Naive thymus-derived CD8-positive, alpha-beta T cell (primary cell): ENCODE measurements around the gene NFASC. TPM values are rescaled to one million over a fixed set of nuclear protein-coding genes. Genes with fewer than 3 reads are reported as not detected.

Experiments used
- ATAC-seq, 2 donors: fragments of 150-1000 bp; cut with Tn5 transposase in 1 of 2; sonication (Bioruptor Pico), chemical (Tn5 transposase) in 1 of 2; 1 replicate in 1 of 2; 2 replicates in 1 of 2; pipeline ENCODE4 v1.10.0; 2021; ENCODE audit warnings: mild to moderate bottlenecking in 2 of 2, moderate library complexity in 2 of 2
- POLR2A ChIA-PET: fragments of 350-600 bp; sonication (Branson Sonifier 250); formaldehyde crosslinking; loops from one replicate; lab custom pipeline; 2021; ENCODE audit warnings: antibody characterized with exemption; lab: Charles Lee
- DNase-seq, 10 donors: peaks; one replicate each; pipeline versions ENCODE4 v3.0.0 to v3.0.0-alpha.2; 2020 to 2022
- H3K27ac Mint-ChIP-seq, 10 donors: one replicate each; pipeline ENCODE4 v1.8.0; 2020 to 2022; ENCODE audit warnings: mild to moderate bottlenecking in 10 of 10, mixed read lengths in 10 of 10, moderate library complexity in 4 of 10, inconsistent platforms in 1 of 10
- H3K27me3 Mint-ChIP-seq, 5 donors: one replicate each; pipeline ENCODE4 v1.8.0; 2021 to 2022; ENCODE audit warnings: mixed read lengths in 5 of 5
- H3K36me3 Mint-ChIP-seq, 3 donors: one replicate each; pipeline ENCODE4 v1.8.0; 2020 to 2022; ENCODE audit warnings: mixed read lengths in 3 of 3, mild to moderate bottlenecking in 2 of 3, inconsistent platforms in 1 of 3
- H3K4me1 Mint-ChIP-seq, 4 donors: one replicate each; pipeline ENCODE4 v1.8.0; 2021 to 2022; ENCODE audit warnings: mixed read lengths in 4 of 4
- H3K4me3 Mint-ChIP-seq, 10 donors: one replicate each; pipeline ENCODE4 v1.8.0; 2020 to 2022; ENCODE audit warnings: mild to moderate bottlenecking in 10 of 10, mixed read lengths in 10 of 10, moderate library complexity in 6 of 10, inconsistent platforms in 1 of 10
- H3K9me3 Mint-ChIP-seq, 9 donors: one replicate each; pipeline ENCODE4 v1.8.0; 2020 to 2022; ENCODE audit warnings: mixed read lengths in 9 of 9, mild to moderate bottlenecking in 3 of 9, inconsistent platforms in 1 of 9, moderate library complexity in 1 of 9
- polyA plus RNA-seq, 3 donors: library from polyadenylated mRNA; unstranded; fragments of 300-500 nt; fragmentation: Illumina TruSeq; gene quantifications; one replicate each; pipeline ENCODE4 v1.2.3, GENCODE V29; 2021
- total RNA-seq, 8 experiments: library from RNA in 2 of 8; stranded (reverse) in 2 of 8; gene quantifications; one replicate each; pipeline ENCODE4 v1.2.3 and lab custom pipeline; 2021 to 2026

The NFASC gene
- total and polyA plus RNA-seq, 5 experiments from 2014 or later: not detected

DNA sequence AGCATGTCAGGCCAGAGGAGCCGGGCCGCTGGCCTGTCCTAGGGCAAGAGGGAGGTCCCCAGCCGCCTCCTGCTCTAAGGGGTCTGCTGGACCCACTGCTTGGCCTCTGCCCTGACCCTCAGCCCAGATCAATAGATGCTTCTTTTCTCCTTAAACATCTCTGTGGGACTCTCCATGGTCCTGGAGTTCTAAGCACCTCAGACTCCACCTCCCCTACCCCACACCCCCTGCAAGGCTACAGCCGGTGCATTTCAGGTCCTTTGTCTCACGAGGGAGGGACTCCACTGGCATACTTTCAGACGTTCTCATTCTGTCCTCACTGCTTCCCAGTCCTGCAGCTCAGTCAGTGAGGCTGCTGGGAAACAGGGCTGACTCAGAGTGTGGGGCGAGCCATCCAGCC lies 183.4 kb downstream of the NFASC start:
- Mint-ChIP-seq H3K4me3 (no peak overlapping the region), H3K4me1 (no peaks in the 10 kb centered on the region), H3K36me3 (no peaks in the 10 kb centered on the region), H3K27ac (no peak overlapping the region), H3K9me3 (no peaks in the 10 kb centered on the region), H3K27me3 (peaks cover 0 to 9% (median 1%) of the 10 kb centered on the region in 5 donors)
- POLR2A ChIA-PET: no interaction called here
- ATAC-seq: no peak
- DNase-seq: no peak

DNA sequence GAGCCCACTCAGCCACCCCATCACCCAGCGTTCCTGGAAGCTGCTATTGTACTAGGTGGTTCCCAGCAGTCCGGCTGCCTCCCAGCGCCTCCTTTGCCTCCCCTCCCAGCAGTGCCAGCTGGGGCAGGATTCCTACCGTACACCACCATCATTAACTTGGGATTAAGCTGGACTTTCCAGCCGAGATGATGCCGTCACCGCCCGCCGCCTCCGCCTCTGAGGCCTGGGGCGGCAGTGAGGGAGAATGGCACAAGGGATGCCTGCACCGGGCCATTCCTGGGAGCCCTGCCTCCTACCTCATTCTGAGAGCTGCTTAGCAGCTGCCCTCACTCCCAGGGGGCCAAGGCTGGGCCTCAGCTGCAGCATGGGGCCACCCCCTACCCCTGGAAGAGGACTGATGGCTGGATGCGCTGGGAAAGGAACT lies 185.5 kb downstream of the NFASC start:
- Mint-ChIP-seq H3K27me3 (peaks cover 0 to 8% (median 1%) of the 10 kb centered on the region in 5 donors), H3K27ac (no peak overlapping the region), H3K4me1 (no peaks in the 10 kb centered on the region), H3K36me3 (no peaks in the 10 kb centered on the region), H3K4me3 (no peak overlapping the region), H3K9me3 (no peaks in the 10 kb centered on the region)
- POLR2A ChIA-PET: no interaction called here
- no peak for DNase-seq
- no peak for ATAC-seq

- Mint-ChIP-seq H3K4me3 (no peak overlapping the region), H3K36me3 (no peaks in the 10 kb centered on the region), H3K4me1 (peaks cover 0 to 7% (median 0%) of the 10 kb centered on the region in 4 donors), H3K27me3 (peaks cover 0 to 8% (median 1%) of the 10 kb centered on the region in 5 donors), H3K27ac (no peak overlapping the region), H3K9me3 (no peaks in the 10 kb centered on the region)
- ATAC-seq (no peak), DNase-seq (no peak)
- POLR2A ChIA-PET: no interaction called here
Measured at GRCh38 chr1:205056956-205057568, 186.4 kb downstream of the NFASC start.

GRCh38 chr1:205057808-205058575 lies 187.3 kb downstream of the NFASC start:
- POLR2A ChIA-PET: no interaction called here
- ATAC-seq: no peak
- H3K4me1 Mint-ChIP-seq: peaks cover 0 to 7% (median 0%) of the 10 kb centered on the region in 4 donors

GRCh38 chr1:205058853-205059252 lies 188.2 kb downstream of the NFASC start:
- DNase-seq (no peak), ATAC-seq (no peak)
- Mint-ChIP-seq H3K4me3 (no peak overlapping the region), H3K9me3 (no peaks in the 10 kb centered on the region), H3K36me3 (no peaks in the 10 kb centered on the region), H3K27ac (no peak overlapping the region), H3K4me1 (peaks cover 0 to 7% (median 0%) of the 10 kb centered on the region in 4 donors), H3K27me3 (peaks cover 0 to 8% (median 0%) of the 10 kb centered on the region in 5 donors)
- POLR2A ChIA-PET: no interaction called here

More at GRCh38 chr1:205057808-205058575, 187.3 kb downstream of the NFASC start:
- Mint-ChIP-seq H3K27ac (no peak overlapping the region), H3K9me3 (no peaks in the 10 kb centered on the region), H3K36me3 (no peaks in the 10 kb centered on the region), H3K4me3 (no peak overlapping the region), H3K27me3 (peaks cover 0 to 8% (median 1%) of the 10 kb centered on the region in 5 donors)
- no peak for DNase-seq

- POLR2A ChIA-PET: no interaction called here
- no peak overlapping the region for H3K4me3 Mint-ChIP-seq
- DNase-seq: no peak
- peaks cover 0 to 7% (median 0%) of the 10 kb centered on the region in 4 donors for H3K4me1 Mint-ChIP-seq
- no peak overlapping the region for H3K27ac Mint-ChIP-seq
- peaks cover 0 to 6% (median 0%) of the 10 kb centered on the region in 5 donors for H3K27me3 Mint-ChIP-seq
- no peaks in the 10 kb centered on the region for H3K36me3 Mint-ChIP-seq
- ATAC-seq: no peak
- no peaks in the 10 kb centered on the region for H3K9me3 Mint-ChIP-seq
Measured at GRCh38 chr1:205059660-205060059, 189.0 kb downstream of the NFASC start.

GRCh38 chr1:205060746-205061145 lies 190.1 kb downstream of the NFASC start:
- Mint-ChIP-seq H3K4me3 (no peak overlapping the region), H3K4me1 (peaks cover 0 to 7% (median 0%) of the 10 kb centered on the region in 4 donors), H3K9me3 (no peaks in the 10 kb centered on the region), H3K27ac (no peak overlapping the region), H3K27me3 (no peaks in the 10 kb centered on the region), H3K36me3 (no peaks in the 10 kb centered on the region)
- no peak for ATAC-seq
- POLR2A ChIA-PET: no interaction called here
- DNase-seq: no peak

DNA sequence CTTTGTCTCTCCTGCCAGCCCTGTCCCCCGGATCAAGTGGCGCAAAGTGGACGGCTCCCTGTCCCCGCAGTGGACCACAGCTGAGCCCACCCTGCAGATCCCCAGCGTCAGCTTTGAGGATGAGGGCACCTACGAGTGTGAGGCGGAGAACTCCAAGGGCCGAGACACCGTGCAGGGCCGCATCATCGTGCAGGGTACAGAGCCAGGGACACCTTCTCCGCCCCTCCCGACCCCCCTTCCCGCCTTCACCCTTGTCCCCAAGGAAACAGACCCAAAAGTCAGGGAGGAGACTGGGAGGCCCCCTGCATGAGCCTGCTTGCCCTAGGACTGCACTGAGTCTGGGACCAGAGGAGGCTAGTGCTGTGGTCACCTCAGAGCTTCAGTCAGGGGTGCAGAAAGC lies 190.6 kb downstream of the NFASC start:
- no peaks in the 10 kb centered on the region for H3K36me3 Mint-ChIP-seq
- POLR2A ChIA-PET: interaction anchor here (0.6 kb wide), 1 partner anchor 62 kb away, joined by 3 read pairs; no protein-coding TSS in a partner anchor
- H3K27ac Mint-ChIP-seq: no peak overlapping the region
- DNase-seq: no peak
- ATAC-seq: no peak
- no peaks in the 10 kb centered on the region for H3K27me3 Mint-ChIP-seq
- H3K4me3 Mint-ChIP-seq: no peak overlapping the region
- peaks cover 0 to 7% (median 0%) of the 10 kb centered on the region in 4 donors for H3K4me1 Mint-ChIP-seq
- no peaks in the 10 kb centered on the region for H3K9me3 Mint-ChIP-seq

DNA sequence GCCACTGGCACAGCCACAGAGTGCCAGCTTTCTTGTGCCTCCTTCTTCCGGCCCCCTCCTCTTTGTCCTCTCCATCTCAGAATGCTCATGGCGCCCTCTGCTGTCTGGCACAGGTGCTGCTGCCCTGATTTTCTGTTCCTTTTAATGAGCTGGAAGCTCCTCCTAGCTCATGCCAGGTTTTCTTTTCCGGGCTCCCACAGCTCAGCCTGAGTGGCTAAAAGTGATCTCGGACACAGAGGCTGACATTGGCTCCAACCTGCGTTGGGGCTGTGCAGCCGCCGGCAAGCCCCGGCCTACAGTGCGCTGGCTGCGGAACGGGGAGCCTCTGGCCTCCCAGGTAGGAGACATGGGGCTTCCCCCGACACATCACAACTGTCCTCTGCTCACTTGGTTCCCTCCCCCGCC lies 191.0 kb downstream of the NFASC start:
- Mint-ChIP-seq H3K27ac (no peak overlapping the region), H3K27me3 (no peaks in the 10 kb centered on the region), H3K4me1 (peaks cover 0 to 7% (median 0%) of the 10 kb centered on the region in 4 donors), H3K36me3 (no peaks in the 10 kb centered on the region), H3K4me3 (no peak overlapping the region), H3K9me3 (no peaks in the 10 kb centered on the region)
- POLR2A ChIA-PET: interaction anchor here (0.6 kb wide), 2 partner anchors 62 to 678 kb away, joined by 3 to 5 read pairs; no protein-coding TSS in a partner anchor
- peak; percentile 68 to 79 for ATAC-seq
- peak; percentile 49 to 83 (median 66) for DNase-seq

- POLR2A ChIA-PET: no interaction called here
- peaks cover 0 to 7% (median 0%) of the 10 kb centered on the region in 4 donors for H3K4me1 Mint-ChIP-seq
- H3K36me3 Mint-ChIP-seq: no peaks in the 10 kb centered on the region
- ATAC-seq (no peak), DNase-seq (no peak)
- no peaks in the 10 kb centered on the region for H3K27me3 Mint-ChIP-seq
- H3K27ac Mint-ChIP-seq: no peak overlapping the region
- no peak overlapping the region for H3K4me3 Mint-ChIP-seq
- H3K9me3 Mint-ChIP-seq: no peaks in the 10 kb centered on the region
Measured at GRCh38 chr1:205062319-205062718, 191.7 kb downstream of the NFASC start.

- Mint-ChIP-seq H3K27me3 (no peaks in the 10 kb centered on the region), H3K4me1 (peaks cover 0 to 7% (median 0%) of the 10 kb centered on the region in 4 donors), H3K9me3 (no peaks in the 10 kb centered on the region), H3K36me3 (no peaks in the 10 kb centered on the region), H3K27ac (peak overlapping the region in 1 of 10 donors; percentile 13), H3K4me3 (no peak overlapping the region)
- ATAC-seq: no peak
- DNase-seq: no peak
- POLR2A ChIA-PET: no interaction called here
Measured at GRCh38 chr1:205062895-205063294, 192.2 kb downstream of the NFASC start.

DNA sequence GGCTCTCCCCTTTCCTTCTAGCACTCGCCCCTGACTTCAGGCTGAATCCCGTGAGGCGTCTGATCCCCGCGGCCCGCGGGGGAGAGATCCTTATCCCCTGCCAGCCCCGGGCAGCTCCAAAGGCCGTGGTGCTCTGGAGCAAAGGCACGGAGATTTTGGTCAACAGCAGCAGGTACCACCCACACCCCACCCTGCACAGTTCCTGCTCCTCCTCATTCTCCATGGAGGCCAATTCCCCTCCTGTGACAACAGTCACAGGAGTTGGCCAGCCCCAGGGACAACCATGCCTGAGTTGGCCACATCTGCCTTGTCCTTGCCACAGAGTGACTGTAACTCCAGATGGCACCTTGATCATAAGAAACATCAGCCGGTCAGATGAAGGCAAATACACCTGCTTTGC lies 193.6 kb downstream of the NFASC start:
- no peak for DNase-seq
- Mint-ChIP-seq H3K4me3 (no peak overlapping the region), H3K36me3 (no peaks in the 10 kb centered on the region)

GRCh38 chr1:205064741-205065316 lies 194.2 kb downstream of the NFASC start:
- peak overlapping the region in 1 of 10 donors; percentile 35 for H3K27ac Mint-ChIP-seq
- no peaks in the 10 kb centered on the region for H3K27me3 Mint-ChIP-seq
- DNase-seq (no peak), ATAC-seq (no peak)
- POLR2A ChIA-PET: no interaction called here
- peaks cover 0 to 7% (median 0%) of the 10 kb centered on the region in 4 donors for H3K4me1 Mint-ChIP-seq
- H3K36me3 Mint-ChIP-seq: no peaks in the 10 kb centered on the region
- H3K4me3 Mint-ChIP-seq: no peak overlapping the region
- no peaks in the 10 kb centered on the region for H3K9me3 Mint-ChIP-seq

More for the DNA sequence above, 193.6 kb downstream of the NFASC start:
- ATAC-seq: no peak
- no peak overlapping the region for H3K27ac Mint-ChIP-seq
- no peaks in the 10 kb centered on the region for H3K27me3 Mint-ChIP-seq
- POLR2A ChIA-PET: no interaction called here
- peaks cover 0 to 7% (median 0%) of the 10 kb centered on the region in 4 donors for H3K4me1 Mint-ChIP-seq
- no peaks in the 10 kb centered on the region for H3K9me3 Mint-ChIP-seq
